SU-DHL-6 (cell line): ENCODE measurements around the gene CDH10.

Experiments
- H2AFZ ChIP-seq: fragments of 200-600 bp; sonication (generic); 2 replicates; pipeline ENCODE4 v1.6.1; 2014; ENCODE audit warnings: low read depth, mild to moderate bottlenecking, moderate library complexity, mixed read lengths, antibody characterized with exemption, low read length; ENCODE audit not compliant: severe bottlenecking
- H3F3A ChIP-seq: fragments of 200-600 bp; shearing (Covaris generic); 2 replicates; pipeline ENCODE4 v1.6.0; 2016; ENCODE audit warnings: antibody characterized with exemption, mild to moderate bottlenecking; ENCODE audit not compliant: insufficient read depth
- H3K27ac ChIP-seq: fragments of 200-600 bp; sonication (generic); 2 replicates; pipeline ENCODE4 v1.5.1; 2016; ENCODE audit warnings: low read depth, mild to moderate bottlenecking, low read length, moderate library complexity, mixed read lengths
- H3K27me3 ChIP-seq: fragments of 200-600 bp; sonication (generic), shearing (Covaris generic); 2 replicates; pipeline ENCODE4 v1.6.0; 2014; ENCODE audit warnings: mild to moderate bottlenecking, low read length
- H3K36me3 ChIP-seq: fragments of 200-600 bp; sonication (generic); 2 replicates; pipeline ENCODE4 v1.6.1; 2014; ENCODE audit warnings: mild to moderate bottlenecking, low read length, mixed read lengths
- H3K4me2 ChIP-seq: fragments of 300-600, 200-600 bp; shearing (Covaris generic), sonication (generic); 2 replicates; pipeline ENCODE4 v1.6.0; 2014; ENCODE audit warnings: low read length, low read depth, mild to moderate bottlenecking; ENCODE audit not compliant: poor library complexity, severe bottlenecking
- H3K4me3 ChIP-seq: fragments of 200-600 bp; sonication (generic); 2 replicates; pipeline ENCODE4 v1.5.1; 2014; ENCODE audit warnings: antibody characterized with exemption, low read length, mild to moderate bottlenecking, mixed read lengths; ENCODE audit not compliant: insufficient read depth, poor library complexity, severe bottlenecking
- H3K79me2 ChIP-seq: fragments of 200-600 bp; sonication (generic); 2 replicates; pipeline ENCODE4 v1.6.1; 2014; ENCODE audit warnings: mild to moderate bottlenecking, low read length, moderate library complexity; ENCODE audit not compliant: insufficient read depth
- H3K9ac ChIP-seq: fragments of 200-600 bp; sonication (generic); 2 replicates; pipeline ENCODE4 v1.7.0; 2014; ENCODE audit warnings: mild to moderate bottlenecking, low read length
- H3K9me2 ChIP-seq: fragments of 200-600 bp; sonication (generic); replicated peaks from 2 replicates; pipeline ENCODE4 v1.6.1; 2014; ENCODE audit warnings: low read length; ENCODE audit not compliant: insufficient read depth
- H3K9me3 ChIP-seq: fragments of 200-600 bp; sonication (generic); 2 replicates; pipeline ENCODE4 v1.6.1; 2014; ENCODE audit warnings: low read length, mixed read lengths; ENCODE audit not compliant: insufficient read depth
- H4K20me1 ChIP-seq: fragments of 200-600 bp; sonication (generic); 2 replicates; pipeline ENCODE4 v1.6.1; 2014; ENCODE audit warnings: low read depth, mild to moderate bottlenecking, antibody characterized with exemption, low read length, moderate library complexity, mixed read lengths
- EZH2phosphoT487 ChIP-seq: fragments of 200-600 bp; sonication (generic), shearing (Covaris generic); conservative IDR thresholded peaks from 2 replicates; pipeline ENCODE4 v1.6.1; 2018; ENCODE audit warnings: mild to moderate bottlenecking, antibody characterized with exemption, low read length, moderate library complexity, mixed read lengths
- TF ChIP-seq, protein P1 (sequence below): fragments of 200-600 bp; sonication (generic); IDR thresholded peaks from one replicate; pipeline ENCODE4 v1.5.1; 2017; ENCODE audit warnings: antibody characterized with exemption, mild to moderate bottlenecking, low read length, moderate library complexity; ENCODE audit not compliant: insufficient read depth, poor library complexity, severe bottlenecking

CDH10 gene

DNA sequence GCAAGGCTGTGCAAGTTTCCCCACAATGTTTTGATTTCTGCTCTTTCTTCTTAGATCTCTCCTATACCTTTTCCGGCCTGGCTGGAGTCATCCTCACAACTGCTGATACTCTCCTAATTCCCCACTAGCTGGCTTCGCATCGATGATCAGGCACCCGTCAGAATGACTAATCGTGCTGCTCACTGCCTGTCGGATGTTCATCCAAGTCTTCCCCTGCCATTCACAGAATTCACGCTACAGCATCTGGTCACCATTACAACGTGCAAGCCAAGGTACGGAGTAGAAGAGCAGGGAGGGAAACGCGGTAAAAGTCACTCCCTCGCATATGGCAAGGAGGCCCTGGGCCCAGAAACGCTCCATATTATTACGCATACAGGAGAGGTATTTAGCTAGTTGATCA, 35.1 kb downstream of the CDH10 start:
- no peaks in the 10 kb centered on the region for H4K20me1 ChIP-seq
- H3K27ac ChIP-seq: no peak overlapping the region
- no peak for TF ChIP-seq EZH2phosphoT487
- TF ChIP-seq, protein P1, sequence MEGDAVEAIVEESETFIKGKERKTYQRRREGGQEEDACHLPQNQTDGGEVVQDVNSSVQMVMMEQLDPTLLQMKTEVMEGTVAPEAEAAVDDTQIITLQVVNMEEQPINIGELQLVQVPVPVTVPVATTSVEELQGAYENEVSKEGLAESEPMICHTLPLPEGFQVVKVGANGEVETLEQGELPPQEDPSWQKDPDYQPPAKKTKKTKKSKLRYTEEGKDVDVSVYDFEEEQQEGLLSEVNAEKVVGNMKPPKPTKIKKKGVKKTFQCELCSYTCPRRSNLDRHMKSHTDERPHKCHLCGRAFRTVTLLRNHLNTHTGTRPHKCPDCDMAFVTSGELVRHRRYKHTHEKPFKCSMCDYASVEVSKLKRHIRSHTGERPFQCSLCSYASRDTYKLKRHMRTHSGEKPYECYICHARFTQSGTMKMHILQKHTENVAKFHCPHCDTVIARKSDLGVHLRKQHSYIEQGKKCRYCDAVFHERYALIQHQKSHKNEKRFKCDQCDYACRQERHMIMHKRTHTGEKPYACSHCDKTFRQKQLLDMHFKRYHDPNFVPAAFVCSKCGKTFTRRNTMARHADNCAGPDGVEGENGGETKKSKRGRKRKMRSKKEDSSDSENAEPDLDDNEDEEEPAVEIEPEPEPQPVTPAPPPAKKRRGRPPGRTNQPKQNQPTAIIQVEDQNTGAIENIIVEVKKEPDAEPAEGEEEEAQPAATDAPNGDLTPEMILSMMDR: no peak
- no peaks in the 10 kb centered on the region for H3K36me3 ChIP-seq
- H3K4me3 ChIP-seq: no peak overlapping the region
- H2AFZ ChIP-seq: no peak overlapping the region
- no peak overlapping the region for H3K9ac ChIP-seq
- H3K9me2 ChIP-seq: no peaks in the 10 kb centered on the region
- H3K79me2 ChIP-seq: no peaks in the 10 kb centered on the region
- no peaks in the 10 kb centered on the region for H3F3A ChIP-seq
- no peaks in the 10 kb centered on the region for H3K27me3 ChIP-seq
- no peak overlapping the region for H3K4me2 ChIP-seq
- no peaks in the 10 kb centered on the region for H3K9me3 ChIP-seq

DNA sequence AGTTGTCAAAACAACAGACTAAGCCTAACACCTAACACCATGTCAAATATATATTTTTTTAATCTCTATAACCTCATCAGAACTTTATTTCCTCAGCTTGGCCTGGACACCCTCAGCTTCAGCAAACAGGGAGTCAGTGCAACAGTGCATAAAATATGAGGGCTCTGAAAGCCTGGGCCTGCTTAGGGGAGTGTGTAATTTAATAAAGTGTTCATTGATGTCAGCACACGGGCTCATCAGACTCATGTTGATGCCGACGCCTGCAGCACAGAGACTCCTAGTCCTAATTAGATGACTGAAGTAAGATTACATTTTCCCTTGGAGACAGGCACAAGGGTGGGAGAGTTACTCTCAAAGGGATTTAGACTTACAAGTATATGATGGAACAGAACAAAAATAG, 37.8 kb downstream of the CDH10 start:
- TF ChIP-seq, protein P1: no peak
- no peak for TF ChIP-seq EZH2phosphoT487
- no peaks in the 10 kb centered on the region for H3K9me2 ChIP-seq
- no peak overlapping the region for H3K4me2 ChIP-seq
- H3F3A ChIP-seq: no peaks in the 10 kb centered on the region
- no peaks in the 10 kb centered on the region for H3K36me3 ChIP-seq
- H4K20me1 ChIP-seq: no peaks in the 10 kb centered on the region
- H3K27ac ChIP-seq: no peak overlapping the region
- H3K27me3 ChIP-seq: no peaks in the 10 kb centered on the region
- H3K4me3 ChIP-seq: no peak overlapping the region
- H3K79me2 ChIP-seq: no peaks in the 10 kb centered on the region
- H3K9ac ChIP-seq: no peak overlapping the region
- peak overlapping the region; percentile 48 for H2AFZ ChIP-seq
- no peaks in the 10 kb centered on the region for H3K9me3 ChIP-seq

DNA sequence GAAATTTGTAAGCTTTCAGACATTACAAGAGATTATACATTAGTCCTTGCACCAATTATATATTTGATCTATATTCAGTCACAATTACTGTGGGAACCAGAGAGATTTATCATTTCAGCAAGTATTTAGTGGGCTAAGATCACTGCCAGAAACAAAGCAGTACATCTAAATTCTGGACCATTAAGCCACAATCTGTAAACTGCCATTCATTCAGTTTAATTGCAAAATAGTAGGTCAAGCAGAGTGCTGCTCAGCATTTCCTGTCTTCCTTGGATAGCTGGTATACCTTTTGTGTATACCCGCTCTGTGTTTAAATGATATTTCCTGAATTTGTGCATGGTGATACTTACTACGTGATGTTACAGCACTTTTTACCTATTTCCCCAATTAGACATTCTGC, 42.6 kb downstream of the CDH10 start:
- Histone ChIP-seq H3K9ac (no peak overlapping the region), H3F3A (no peaks in the 10 kb centered on the region), H3K27me3 (no peaks in the 10 kb centered on the region), H3K4me3 (no peak overlapping the region), H4K20me1 (no peaks in the 10 kb centered on the region), H3K4me2 (no peak overlapping the region), H3K27ac (no peak overlapping the region), H3K36me3 (no peaks in the 10 kb centered on the region), H3K9me2 (no peaks in the 10 kb centered on the region), H3K9me3 (no peaks in the 10 kb centered on the region), H3K79me2 (no peaks in the 10 kb centered on the region), H2AFZ (peak overlapping the region; percentile 87)
- TF ChIP-seq, protein P1: no peak
- no peak for TF ChIP-seq EZH2phosphoT487

DNA sequence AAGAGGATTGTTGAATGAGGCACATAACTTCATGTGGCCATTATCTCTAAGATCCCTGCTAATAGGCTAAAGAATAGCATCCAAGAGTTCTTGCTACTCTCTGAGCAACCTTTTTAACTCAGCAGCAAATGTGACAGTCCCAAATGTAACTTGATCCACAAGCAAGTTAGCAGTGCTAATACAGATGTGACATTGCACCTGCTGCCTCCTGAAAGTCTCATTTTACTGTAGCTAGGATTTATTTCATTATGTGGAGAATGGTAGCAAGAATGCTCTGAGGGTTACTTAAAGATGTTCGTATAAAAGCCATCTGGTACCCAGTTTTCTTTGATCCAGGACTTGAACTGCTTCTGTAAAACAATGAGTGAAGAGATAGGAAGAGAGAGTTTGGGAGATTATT, 45.8 kb downstream of the CDH10 start:
- no peaks in the 10 kb centered on the region for H3K9me2 ChIP-seq
- no peak overlapping the region for H3K4me3 ChIP-seq
- H3F3A ChIP-seq: no peaks in the 10 kb centered on the region
- no peaks in the 10 kb centered on the region for H3K9me3 ChIP-seq
- no peaks in the 10 kb centered on the region for H3K27me3 ChIP-seq
- H3K27ac ChIP-seq: no peak overlapping the region
- H4K20me1 ChIP-seq: no peaks in the 10 kb centered on the region
- no peak overlapping the region for H2AFZ ChIP-seq
- no peak overlapping the region for H3K9ac ChIP-seq
- TF ChIP-seq, protein P1: no peak
- TF ChIP-seq EZH2phosphoT487: no peak
- H3K36me3 ChIP-seq: no peaks in the 10 kb centered on the region
- no peak overlapping the region for H3K4me2 ChIP-seq
- H3K79me2 ChIP-seq: no peaks in the 10 kb centered on the region
